Small intestine (tissue), 7 donors: ENCODE results near the gene GLUL. TPM values are rescaled to one million over a fixed set of nuclear protein-coding genes. Genes with fewer than 3 reads are reported as not detected.
"Not testable (repeated sequence)": the region's sequence is repeated elsewhere in the genome, so short reads cannot be mapped to it uniquely, and the experiment has no call there.

Experiments
- DNase-seq, 2 donors: peaks; one replicate each; pipeline versions ENCODE4 v3.0.0 to v3.0.0-alpha.2; 2013
- FAIRE-seq: peaks from 2 replicates; lab custom pipeline; 2012; peaks lifted over from hg19 to GRCh38; lab: Jason Lieb, UNC
- H3K27ac ChIP-seq, 3 donors: one replicate each; pipeline ENCODE4 v1.5.1; 2013; ENCODE audit warnings: low read length in 2 of 3, mild to moderate bottlenecking in 2 of 3, control low read depth in 1 of 3, inconsistent platforms in 1 of 3, low read depth in 1 of 3, moderate library complexity in 1 of 3
- H3K27me3 ChIP-seq, 3 donors: one replicate each; pipeline ENCODE4 v1.6.1; 2013; ENCODE audit warnings: low read length in 3 of 3, inconsistent platforms in 1 of 3; ENCODE audit not compliant: control insufficient read depth in 3 of 3, insufficient read depth in 3 of 3
- H3K36me3 ChIP-seq, 3 donors: one replicate each; pipeline ENCODE4 v1.6.1; 2013; ENCODE audit warnings: low read length in 3 of 3, inconsistent platforms in 1 of 3, low read depth in 1 of 3, mild to moderate bottlenecking in 1 of 3, moderate library complexity in 1 of 3; ENCODE audit not compliant: control insufficient read depth in 3 of 3, insufficient read depth in 2 of 3
- H3K4me1 ChIP-seq, 3 donors: one replicate each; pipeline ENCODE4 v1.6.1; 2013; ENCODE audit warnings: low read length in 2 of 3, inconsistent platforms in 1 of 3, low read depth in 1 of 3, mild to moderate bottlenecking in 1 of 3, moderate library complexity in 1 of 3; ENCODE audit not compliant: control insufficient read depth in 3 of 3, insufficient read depth in 2 of 3
- H3K4me3 ChIP-seq, 3 donors: one replicate each; pipeline ENCODE4 v1.5.1; 2013; ENCODE audit warnings: low read length in 3 of 3, control low read depth in 1 of 3, inconsistent platforms in 1 of 3, low read depth in 1 of 3, mild to moderate bottlenecking in 1 of 3, moderate library complexity in 1 of 3
- H3K9me3 ChIP-seq, 2 donors: one replicate each; pipeline ENCODE4 v1.6.1; 2013; ENCODE audit warnings: low read depth in 1 of 2, low read length in 1 of 2; ENCODE audit not compliant: control insufficient read depth in 2 of 2, insufficient read depth in 1 of 2
- WGBS, 3 donors: extraction: QIAGEN DNeasy Blood & Tissue Kit; methylation state at CpG; one replicate each; pipeline ENCODE4 v1.1.7; 2013; 5-methylcytosine and 5-hydroxymethylcytosine counted together
- polyA plus RNA-seq, 4 donors: library from polyadenylated mRNA; stranded (reverse) in 3 of 4; unstranded in 1 of 4; fragments of 200-250 nt in 3 of 4; fragments of 120-200 nt in 1 of 4; gene quantifications; one replicate each; pipeline versions ENCODE4 v1.2.1 to v1.2.3, GENCODE V29; 2013
- donor health status: healthy with polysubstance abuse.
- donor health status: control.
- donor health status: control.
- donor health status: Bipolar disorder and iron deficiency.
- donor health status: healthy.

GLUL gene
- polyA plus RNA-seq, 4 donors, result 75.8 to 422 (median 153) TPM

GRCh38 chr1:182384387-182384960, 7.1 kb downstream of the GLUL start:
- no peaks in the 10 kb centered on the region for H3K4me1 ChIP-seq
- no peak for DNase-seq
- no peak overlapping the region for H3K27ac ChIP-seq
- no peak overlapping the region for H3K4me3 ChIP-seq
- peaks cover 0 to 38% (median 28%) of the 10 kb centered on the region in 3 donors for H3K36me3 ChIP-seq
- H3K27me3 ChIP-seq, result no peaks in the 10 kb centered on the region
- 94% methylated on average over 19 of the region's 19 CpGs for WGBS, 3 donors
- no peaks in the 10 kb centered on the region for H3K9me3 ChIP-seq
- FAIRE-seq, result no peak

GRCh38 chr1:182383934-182384333, 7.7 kb downstream of the GLUL start:
- 81 to 86% (median 83%) methylated on average over 7 of the region's 7 CpGs for WGBS, 3 donors
- Histone ChIP-seq H3K36me3 (peaks cover 0 to 38% (median 28%) of the 10 kb centered on the region in 3 donors), H3K27ac (no peak overlapping the region), H3K27me3 (no peaks in the 10 kb centered on the region), H3K4me1 (no peaks in the 10 kb centered on the region), H3K4me3 (no peak overlapping the region), H3K9me3 (no peaks in the 10 kb centered on the region)
- DNase-seq, result no peak
- no peak for FAIRE-seq

- peaks cover 0 to 33% (median 26%) of the 10 kb centered on the region in 3 donors for H3K36me3 ChIP-seq
These were observed 8.4 kb downstream of the GLUL start for GRCh38 chr1:182383037-182383661.

GRCh38 chr1:182381962-182382819, 9.4 kb downstream of the GLUL start:
- Histone ChIP-seq H3K27ac (no peak overlapping the region), H3K9me3 (no peaks in the 10 kb centered on the region), H3K4me1 (no peaks in the 10 kb centered on the region), H3K36me3 (peaks cover 0 to 31% (median 24%) of the 10 kb centered on the region in 3 donors), H3K4me3 (no peak overlapping the region), H3K27me3 (no peaks in the 10 kb centered on the region)
- WGBS, 3 donors, result 76 to 82% (median 77%) methylated on average over 9 of the region's 9 CpGs
- DNase-seq (no peak), FAIRE-seq (no peak)

More at GRCh38 chr1:182383037-182383661, 8.4 kb downstream of the GLUL start:
- Histone ChIP-seq H3K27ac (no peak overlapping the region), H3K4me3 (no peak overlapping the region), H3K4me1 (no peaks in the 10 kb centered on the region), H3K9me3 (no peaks in the 10 kb centered on the region), H3K27me3 (no peaks in the 10 kb centered on the region)
- WGBS, 3 donors, result 87 to 92% (median 87%) methylated on average over 4 of the region's 4 CpGs
- no peak for FAIRE-seq
- no peak for DNase-seq

- WGBS, 3 donors, result 73 to 78% (median 76%) methylated on average over 4 of the region's 4 CpGs
- H3K27ac ChIP-seq, result no peak overlapping the region
These were observed 11.4 kb downstream of the GLUL start for GRCh38 chr1:182380199-182380598.

GRCh38 chr1:182379781-182380180, 11.8 kb downstream of the GLUL start:
- H3K27me3 ChIP-seq, FAIRE-seq, H3K27ac ChIP-seq, DNase-seq, H3K4me1 ChIP-seq, H3K4me3 ChIP-seq, H3K9me3 ChIP-seq: not testable (repeated sequence)
- peaks cover 0 to 13% (median 7%) of the 10 kb centered on the region in 3 donors for H3K36me3 ChIP-seq
- WGBS, 3 donors, result 86 to 94% (median 93%) methylated on average over 7 of the region's 7 CpGs

More at GRCh38 chr1:182380199-182380598, 11.4 kb downstream of the GLUL start:
- no peaks in the 10 kb centered on the region for H3K4me1 ChIP-seq
- DNase-seq (no peak), FAIRE-seq (no peak)
- no peak overlapping the region for H3K4me3 ChIP-seq
- no peaks in the 10 kb centered on the region for H3K27me3 ChIP-seq
- peaks cover 0 to 14% (median 10%) of the 10 kb centered on the region in 3 donors for H3K36me3 ChIP-seq
- no peaks in the 10 kb centered on the region for H3K9me3 ChIP-seq

GRCh38 chr1:182376936-182377574, 14.5 kb downstream of the GLUL start:
- Histone ChIP-seq H3K4me3 (no peak overlapping the region), H3K36me3 (no peaks in the 10 kb centered on the region), H3K27ac (no peak overlapping the region), H3K9me3 (no peaks in the 10 kb centered on the region), H3K27me3 (no peaks in the 10 kb centered on the region), H3K4me1 (no peaks in the 10 kb centered on the region)
- no peak for DNase-seq
- FAIRE-seq, result no peak
